ENCODE results near the gene HIRIP3. TPM values are rescaled to one million over a fixed set of nuclear protein-coding genes. Genes with fewer than 3 reads are reported as not detected.

Gene HIRIP3
- total RNA-seq, 1 donor: 4.7 TPM

DNA sequence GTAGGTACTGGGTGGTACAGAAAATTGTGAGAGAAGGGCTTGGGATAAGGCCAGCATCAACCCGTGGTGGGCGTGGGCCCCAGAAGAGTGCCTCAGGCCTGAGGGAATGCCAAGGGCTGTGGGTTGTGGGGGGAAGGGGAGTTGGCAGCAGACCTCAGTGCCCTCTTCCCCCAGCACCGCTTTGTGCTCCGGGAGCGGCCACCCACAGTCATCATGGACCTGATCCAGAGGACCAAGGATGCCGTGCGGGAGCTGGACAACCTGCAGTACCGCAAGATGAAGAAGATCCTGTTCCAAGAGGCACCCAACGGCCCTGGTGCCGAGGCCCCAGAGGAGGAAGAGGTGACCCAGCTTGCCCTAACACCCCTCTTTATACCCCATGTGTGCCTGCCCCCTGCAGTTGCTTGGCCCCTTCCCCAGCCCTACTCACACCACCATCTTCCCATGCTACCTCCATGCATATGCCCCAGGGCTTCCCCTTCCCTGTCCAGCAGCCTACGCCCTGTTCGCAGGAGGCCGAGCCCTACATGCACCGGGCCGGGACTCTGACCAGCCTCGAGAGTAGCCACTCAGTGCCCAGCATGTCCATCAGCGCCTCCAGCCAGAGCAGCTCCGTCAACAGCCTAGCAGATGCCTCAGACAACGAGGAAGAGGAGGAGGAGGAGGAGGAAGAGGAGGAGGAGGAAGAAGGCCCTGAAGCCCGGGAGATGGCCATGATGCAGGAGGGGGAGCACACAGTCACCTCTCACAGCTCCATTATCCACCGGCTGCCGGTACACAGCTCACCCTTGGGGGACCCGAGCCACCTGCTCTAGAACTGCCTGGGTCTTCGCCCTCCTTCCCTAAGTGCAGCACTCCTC, 12.6 kb downstream of the HIRIP3 start:
- TF ChIP-seq CTCF (IDR thresholded peaks at IDR 0.05; ENCODE audit: insufficient read depth, low read depth, low read length): no peak
- no peak for DNase-seq (ENCODE audit: low read depth)
- no peak overlapping the region for H3K4me3 ChIP-seq (ENCODE audit: low read depth, low read length)

GRCh38 chr16:29978564-29979270, 16.7 kb downstream of the HIRIP3 start:
- no peak for DNase-seq (ENCODE audit: low read depth)
- no peak overlapping the region for H3K4me3 ChIP-seq (ENCODE audit: low read depth, low read length)
- no peak for TF ChIP-seq CTCF (IDR thresholded peaks at IDR 0.05; ENCODE audit: insufficient read depth, low read depth, low read length)

DNA sequence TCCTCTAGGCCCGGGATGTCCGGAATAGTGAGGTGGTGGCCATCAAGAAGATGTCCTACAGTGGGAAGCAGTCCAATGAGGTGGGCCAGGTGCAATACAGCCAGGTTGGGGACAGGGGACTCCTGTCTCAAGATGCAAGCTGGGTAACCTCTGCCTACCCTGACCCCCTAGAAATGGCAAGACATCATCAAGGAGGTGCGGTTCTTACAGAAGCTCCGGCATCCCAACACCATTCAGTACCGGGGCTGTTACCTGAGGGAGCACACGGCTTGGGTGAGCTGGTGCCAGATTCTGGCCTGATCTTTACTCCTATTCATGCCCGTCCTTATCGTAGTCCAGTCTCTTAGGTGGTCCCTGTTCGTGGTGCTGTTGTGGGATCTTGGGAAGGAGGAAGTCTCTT, 17.3 kb downstream of the HIRIP3 start:
- DNase-seq (ENCODE audit: low read depth): no peak

GRCh38 chr16:29977063-29977825, 18.2 kb downstream of the HIRIP3 start:
- H3K4me3 ChIP-seq (ENCODE audit: low read depth, low read length): no peak overlapping the region
- DNase-seq (ENCODE audit: low read depth): no peak
- no peak for TF ChIP-seq CTCF (IDR thresholded peaks at IDR 0.05; ENCODE audit: insufficient read depth, low read depth, low read length)

More for the DNA sequence above, 17.3 kb downstream of the HIRIP3 start:
- H3K4me3 ChIP-seq (ENCODE audit: low read depth, low read length): no peak overlapping the region
- no peak for TF ChIP-seq CTCF (IDR thresholded peaks at IDR 0.05; ENCODE audit: insufficient read depth, low read depth, low read length)

GRCh38 chr16:29975811-29976511, 19.5 kb downstream of the HIRIP3 start:
- H3K4me3 ChIP-seq (ENCODE audit: low read depth, low read length): peak overlapping the region; percentile 92
- no peak for TF ChIP-seq CTCF (IDR thresholded peaks at IDR 0.05; ENCODE audit: insufficient read depth, low read depth, low read length)
- no peak for DNase-seq (ENCODE audit: low read depth)

DNA sequence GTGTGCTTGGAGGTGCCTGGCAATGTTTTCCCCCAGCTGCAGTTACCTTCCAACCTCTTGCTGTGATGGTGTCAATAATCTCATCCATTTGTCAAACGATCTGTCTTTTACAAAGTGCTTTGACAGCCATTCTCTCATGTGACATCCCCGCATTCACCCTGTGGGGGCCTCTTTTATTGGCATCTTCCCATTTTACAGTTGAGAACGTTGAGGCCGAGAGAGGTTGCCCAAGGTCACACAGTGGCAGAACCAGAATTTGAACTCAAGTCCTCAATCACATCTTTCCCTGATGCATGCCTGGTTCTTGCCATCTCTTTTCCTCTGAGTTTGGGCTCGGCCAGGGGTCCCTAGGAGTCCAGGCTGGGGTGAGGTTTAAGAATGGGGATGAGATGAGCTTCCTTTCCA, 20.3 kb downstream of the HIRIP3 start:
- H3K4me3 ChIP-seq (ENCODE audit: low read depth, low read length): peak overlapping the region; percentile 92
- no peak for DNase-seq (ENCODE audit: low read depth)
- TF ChIP-seq CTCF (IDR thresholded peaks at IDR 0.05; ENCODE audit: insufficient read depth, low read depth, low read length): no peak

Measured in fibroblast of villous mesenchyme (primary cell).